GM03348 (cell line): ENCODE measurements around the gene CAMTA1.
"Not testable (repeated sequence)": the region's sequence is repeated elsewhere in the genome, so short reads cannot be mapped to it uniquely, and the experiment has no call there.

ENCODE experiments used
- DNase-seq: peaks from one replicate; pipeline ENCODE4 v3.0.0; 2012; ENCODE audit warnings: low spot score

Gene CAMTA1

DNA sequence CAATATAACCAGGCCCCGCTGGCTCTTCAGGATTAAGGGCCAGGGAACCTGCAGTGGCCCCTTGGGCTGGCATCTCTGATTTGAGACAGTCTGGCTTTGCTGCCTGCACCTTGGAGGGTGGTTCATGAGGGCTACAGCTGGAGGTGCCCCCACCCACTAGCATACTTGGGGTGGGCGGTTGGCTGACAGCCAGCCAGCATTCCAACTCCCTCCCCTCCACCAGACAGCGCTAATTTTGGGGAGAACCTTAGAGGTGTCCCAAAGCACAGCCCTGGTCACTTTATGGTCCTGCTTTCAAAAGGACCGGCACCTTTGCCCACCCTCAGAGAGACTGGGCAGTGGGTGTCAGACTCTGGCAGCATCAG lies 805.2 kb downstream of the CAMTA1 start:
- no peak for DNase-seq

DNA sequence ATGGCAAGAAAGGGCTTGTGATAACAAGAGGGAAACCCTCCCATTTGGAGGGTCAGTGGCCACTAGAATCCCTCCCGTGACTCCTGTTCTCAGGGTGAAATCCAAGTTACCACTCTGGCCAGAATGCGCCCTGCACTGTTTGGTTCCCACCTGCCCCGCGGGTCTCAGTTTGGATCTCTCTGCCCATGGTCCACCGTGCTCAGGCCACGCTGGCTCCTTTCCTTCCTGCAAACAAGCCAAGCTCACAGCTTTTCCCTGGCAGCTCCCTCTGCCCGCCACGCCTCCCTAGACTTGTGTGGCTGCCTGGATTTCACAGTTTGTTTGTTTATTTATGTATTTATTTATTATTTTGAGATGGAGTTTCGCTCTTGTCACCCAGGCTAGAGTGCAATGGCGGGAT lies 806.3 kb downstream of the CAMTA1 start:
- no peak for DNase-seq

DNA sequence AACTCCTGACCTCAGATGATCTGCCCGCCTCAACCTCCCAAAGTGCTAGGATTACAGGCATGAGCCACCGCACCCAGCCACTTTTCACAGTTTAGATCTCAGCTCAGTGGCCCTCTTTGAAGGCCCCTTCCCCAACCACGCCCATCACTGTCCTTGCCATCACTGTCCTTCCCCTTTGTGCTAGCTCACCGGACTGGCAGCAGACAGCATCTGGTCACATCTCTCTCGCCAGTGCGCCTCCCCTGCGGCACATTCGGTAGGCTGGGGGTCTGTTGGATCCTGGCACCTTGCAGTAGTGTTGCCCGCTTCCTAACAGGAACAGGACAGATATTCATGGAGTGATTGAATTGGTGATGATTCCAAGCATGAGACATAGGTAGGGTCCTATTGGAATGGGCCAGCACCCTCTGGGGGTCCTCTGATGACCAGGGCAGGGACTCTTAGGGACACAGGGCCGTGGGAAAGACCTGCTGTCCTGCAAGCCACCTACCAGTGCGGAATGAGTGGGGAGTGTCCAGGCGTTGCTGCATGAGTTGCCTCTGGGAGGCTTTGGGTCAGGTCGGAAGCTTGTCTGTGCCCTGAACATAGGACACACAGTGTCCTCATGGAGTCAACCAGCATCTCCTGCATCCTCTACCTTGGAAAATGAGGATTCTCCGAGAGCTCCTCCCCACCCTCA lies 807.0 kb downstream of the CAMTA1 start:
- DNase-seq: no peak

DNA sequence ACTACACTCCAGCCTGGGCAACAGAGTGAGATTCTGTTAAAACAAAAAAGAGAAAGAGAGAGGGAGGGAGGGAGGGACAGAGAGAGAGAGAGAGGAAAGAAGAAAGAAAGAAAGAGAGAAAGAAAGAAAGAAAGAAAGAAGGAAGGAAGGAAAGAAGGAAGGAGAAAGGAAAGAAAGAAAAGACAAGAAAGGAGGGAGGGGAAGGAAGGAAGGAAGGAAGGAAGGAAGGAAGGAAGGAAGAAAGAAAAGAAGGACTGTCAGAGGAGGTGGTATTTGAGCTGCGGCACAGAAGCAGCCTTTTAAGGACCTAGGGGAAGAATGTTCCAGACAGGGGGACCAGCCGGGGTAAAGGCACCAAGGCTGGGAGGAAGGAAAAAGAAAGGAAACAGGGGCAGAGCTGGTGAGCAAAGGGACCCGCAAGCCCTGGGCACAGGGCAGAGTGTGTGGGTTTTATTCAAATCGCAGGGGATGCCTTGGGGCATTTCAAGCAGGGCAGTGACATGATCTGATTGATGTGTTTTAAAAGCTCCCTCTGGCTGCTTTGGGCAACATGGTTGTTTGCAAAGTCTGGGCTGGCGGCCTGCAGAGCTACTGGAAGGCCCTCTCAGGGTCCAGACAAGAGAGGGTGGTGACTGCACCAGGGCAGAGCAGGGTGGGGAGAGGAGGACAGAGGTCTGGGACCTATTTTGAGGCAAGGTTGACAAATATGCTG lies 808.9 kb downstream of the CAMTA1 start:
- DNase-seq: no peak

DNA sequence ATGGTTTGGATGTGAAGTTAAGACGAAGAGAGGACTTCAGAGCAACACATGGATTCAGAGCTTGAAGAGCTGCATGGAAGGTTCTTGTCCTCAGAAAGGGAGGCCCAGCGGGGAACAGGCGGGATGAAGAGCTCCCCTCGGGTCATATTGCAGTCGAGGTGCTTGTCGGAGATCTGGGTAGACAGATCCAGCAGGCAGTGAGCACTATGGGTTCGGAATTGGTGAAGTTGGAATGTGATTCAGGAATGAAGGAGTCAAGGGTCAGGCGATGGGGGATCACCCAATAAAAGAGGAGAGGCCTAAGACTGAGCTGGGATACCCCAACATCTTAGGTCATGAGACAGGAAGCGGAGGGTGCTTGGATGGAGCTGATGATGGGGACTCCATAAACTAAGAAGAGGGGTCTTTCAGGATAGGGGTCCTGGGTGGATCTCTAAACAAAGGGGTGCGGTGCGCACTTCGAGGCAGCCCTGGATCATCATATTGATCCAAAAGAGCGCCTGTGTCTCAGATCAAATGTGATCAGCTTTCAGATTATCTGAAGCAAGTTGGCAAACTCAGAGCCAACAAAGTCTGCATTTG lies 809.6 kb downstream of the CAMTA1 start:
- no peak for DNase-seq

DNA sequence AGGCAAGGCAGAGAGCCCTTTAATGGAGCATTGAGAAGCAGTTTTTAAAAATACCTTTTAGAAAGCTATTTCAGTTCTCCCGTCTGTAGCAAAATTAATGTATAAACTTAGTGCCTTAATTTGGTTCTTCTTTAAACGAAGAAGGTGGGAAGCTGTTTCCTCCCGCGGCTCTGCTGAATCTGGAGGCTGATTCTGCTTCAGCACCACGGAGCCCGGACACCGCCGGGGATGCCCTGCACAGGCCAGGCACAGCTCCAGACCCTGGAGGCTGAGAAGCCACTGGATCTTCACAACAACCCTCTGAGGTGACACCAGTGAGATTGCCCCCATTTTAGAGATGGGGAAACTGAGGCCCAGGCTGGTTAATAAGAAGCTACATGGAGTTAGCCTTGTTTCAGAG lies 810.1 kb downstream of the CAMTA1 start:
- no peak for DNase-seq

DNA sequence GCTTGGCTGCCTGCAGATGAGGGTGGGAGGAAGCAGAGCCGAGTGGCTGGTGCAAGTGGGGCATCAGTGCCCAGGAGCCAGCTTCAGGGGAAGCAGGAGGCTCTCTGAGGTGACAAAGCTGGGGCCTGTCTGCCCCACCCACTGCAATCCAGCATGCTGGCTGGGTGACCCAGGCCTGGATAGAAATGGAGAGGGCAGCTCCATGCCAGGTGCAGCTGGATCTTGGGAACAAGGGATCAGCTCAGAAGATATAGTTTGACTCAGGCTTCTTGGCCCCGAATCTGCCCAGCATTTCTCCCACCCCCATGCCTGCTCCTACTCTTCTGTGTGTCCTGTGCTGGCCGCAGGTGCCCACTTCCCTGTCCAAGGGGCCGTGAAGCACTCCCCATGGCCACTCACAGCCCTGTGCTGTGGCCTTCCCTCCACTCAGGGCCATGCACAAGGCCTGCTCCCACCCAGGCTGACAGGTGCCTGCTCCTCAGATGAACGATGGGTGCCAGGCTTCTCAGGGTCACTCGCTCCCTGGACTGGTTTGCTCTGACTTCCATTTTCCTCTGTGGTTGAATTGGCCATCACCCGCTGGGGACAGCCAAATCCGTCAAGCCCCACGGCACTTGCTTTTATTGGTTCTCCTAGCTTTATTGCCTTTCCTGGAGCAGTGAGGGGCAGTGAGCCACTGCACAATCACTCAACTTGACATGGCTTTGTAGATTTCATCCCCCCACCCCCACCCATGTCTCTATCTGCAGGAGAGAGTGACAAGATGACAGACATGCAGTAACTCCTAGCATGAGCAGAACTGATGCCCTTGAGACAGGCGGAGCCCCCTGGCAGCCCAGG lies 811.1 kb downstream of the CAMTA1 start:
- DNase-seq: no peak

DNA sequence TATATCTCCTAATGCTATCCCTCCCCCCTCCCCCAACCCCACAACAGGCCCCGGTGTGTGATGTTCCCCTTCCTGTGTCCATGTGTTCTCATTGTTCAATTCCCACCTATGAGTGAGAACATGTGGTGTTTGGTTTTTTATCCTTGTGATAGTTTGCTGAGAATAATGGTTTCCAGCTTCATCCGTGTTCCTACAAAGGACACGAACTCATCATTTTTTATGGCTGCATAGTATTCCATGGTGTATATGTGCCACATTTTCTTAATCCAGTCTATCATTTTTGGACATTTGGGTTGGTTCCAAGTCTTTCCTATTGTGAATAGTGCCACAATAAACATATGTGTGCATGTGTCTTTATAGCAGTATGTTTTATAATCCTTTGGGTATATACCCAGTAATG lies 812.8 kb downstream of the CAMTA1 start:
- not testable (repeated sequence) for DNase-seq

DNA sequence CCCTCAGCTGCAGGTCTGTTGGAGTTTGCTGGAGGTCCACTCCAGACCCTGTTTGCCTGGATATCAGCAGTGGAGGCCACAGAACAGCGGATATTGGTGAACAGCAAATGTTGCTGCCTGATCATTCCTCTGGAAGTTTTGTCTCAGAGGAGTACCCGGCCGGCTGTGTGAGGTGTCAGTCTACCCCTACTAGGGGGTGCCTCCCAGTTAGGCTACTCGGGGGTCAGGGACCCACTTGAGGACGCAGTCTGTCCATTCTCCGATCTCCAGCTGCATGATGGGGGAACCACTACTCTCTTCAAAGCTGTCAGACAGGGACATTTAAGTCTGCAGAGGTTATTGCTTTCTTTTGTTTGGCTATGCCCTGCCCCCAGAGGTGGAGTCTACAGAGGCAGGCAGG lies 819.7 kb downstream of the CAMTA1 start:
- DNase-seq: not testable (repeated sequence)

DNA sequence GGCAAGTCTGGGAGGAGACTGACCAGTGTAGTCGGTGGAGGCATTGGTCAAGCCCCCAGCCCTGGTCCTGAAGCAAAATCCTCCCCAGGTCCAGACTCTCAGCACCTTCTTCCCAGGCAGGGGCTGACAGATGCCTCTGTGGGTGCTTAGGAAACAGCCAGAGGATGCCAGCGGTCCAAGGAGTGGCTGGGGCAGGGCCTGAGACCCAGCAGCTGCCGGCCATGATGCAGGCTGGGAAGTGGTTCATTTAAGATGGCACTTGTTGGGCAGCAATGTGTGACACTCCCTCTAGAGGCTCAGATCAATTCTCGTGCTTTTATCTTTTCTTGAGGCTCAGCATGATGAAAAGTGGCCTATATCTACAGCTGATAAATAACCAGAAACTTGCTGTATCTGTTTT lies 820.8 kb downstream of the CAMTA1 start:
- DNase-seq: no peak

DNA sequence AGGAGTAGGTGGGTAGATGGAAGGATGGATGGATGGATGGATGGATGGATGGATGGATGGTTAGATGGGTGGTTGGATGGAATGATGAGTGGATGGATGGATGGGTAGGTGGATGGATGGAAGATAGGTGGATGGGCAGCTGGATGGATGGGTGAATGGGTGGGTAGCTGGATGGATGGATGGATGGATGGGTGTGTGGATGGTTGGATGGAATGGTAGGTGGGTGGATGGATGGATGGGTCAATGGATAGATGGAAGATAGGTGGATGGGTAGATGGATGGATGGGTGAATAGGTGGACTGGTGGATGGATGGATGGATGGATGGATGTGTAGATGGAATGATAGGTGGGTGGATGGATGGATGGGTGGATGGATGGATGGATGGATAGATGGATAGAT lies 821.8 kb downstream of the CAMTA1 start:
- no peak for DNase-seq

DNA sequence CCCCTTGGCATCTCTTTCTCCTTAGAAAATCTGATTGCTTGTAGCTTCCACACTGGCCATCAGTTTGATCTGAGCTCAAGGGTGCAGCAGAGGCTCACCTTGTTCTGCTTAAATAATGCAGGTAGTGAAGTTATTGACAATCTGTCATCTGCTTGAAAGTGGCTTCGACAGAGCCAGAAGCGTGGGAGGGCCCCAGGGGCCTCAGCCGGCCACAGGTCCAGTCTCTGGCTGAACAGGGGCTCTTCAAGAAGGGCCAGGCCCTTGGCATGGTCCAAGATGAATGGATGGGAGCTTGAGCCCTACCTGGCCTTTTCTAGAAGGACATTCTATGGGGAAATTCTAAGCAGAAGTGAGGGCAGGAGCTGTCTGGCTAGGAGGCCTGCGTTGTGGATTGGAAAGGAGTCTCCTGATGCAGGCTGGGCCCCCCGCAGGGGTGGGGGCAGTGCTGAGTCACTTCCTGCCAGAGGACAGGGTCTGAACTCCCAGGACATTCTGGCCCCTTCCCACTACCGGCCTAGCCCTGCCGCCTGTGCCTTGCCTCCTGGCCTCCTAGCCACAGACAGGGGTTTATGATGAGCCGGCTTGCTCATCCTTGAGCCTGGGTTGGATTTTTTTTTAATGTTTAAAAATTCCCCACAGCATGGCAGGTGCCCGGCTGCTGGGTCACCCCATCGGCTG lies 823.5 kb downstream of the CAMTA1 start:
- no peak for DNase-seq

DNA sequence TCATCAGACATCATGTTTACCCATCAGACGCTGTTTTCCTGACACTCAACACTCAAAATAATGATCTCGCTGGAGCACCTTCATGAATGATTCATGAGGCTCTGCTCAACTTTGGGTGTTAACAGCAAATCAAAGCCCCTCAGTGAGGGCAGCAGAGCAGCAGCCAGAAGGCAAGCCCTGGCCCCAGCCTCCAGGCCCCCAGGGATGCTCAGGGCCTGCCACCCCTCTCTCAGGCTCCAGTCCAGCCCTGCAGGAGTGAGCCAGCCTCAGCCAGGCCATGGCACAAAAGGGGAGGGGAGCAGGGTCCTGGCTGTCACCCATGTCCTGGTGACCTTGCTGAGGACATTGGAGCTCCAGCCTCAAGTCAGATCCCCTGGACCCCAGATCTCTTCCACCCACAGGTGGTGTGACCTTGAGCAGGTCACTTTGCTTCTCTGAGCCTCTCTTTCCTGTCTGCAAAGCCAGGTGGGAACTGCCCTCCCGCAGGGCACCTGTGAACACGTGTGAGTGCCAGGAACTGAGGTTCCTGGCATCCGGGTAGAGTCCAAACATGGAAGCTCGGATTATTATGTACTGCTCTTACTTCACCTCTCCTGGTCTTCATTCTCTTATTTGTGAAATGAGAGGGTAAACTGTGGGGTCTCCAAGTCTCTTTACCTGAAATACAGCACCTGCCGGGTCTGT lies 824.2 kb downstream of the CAMTA1 start:
- DNase-seq: no peak

DNA sequence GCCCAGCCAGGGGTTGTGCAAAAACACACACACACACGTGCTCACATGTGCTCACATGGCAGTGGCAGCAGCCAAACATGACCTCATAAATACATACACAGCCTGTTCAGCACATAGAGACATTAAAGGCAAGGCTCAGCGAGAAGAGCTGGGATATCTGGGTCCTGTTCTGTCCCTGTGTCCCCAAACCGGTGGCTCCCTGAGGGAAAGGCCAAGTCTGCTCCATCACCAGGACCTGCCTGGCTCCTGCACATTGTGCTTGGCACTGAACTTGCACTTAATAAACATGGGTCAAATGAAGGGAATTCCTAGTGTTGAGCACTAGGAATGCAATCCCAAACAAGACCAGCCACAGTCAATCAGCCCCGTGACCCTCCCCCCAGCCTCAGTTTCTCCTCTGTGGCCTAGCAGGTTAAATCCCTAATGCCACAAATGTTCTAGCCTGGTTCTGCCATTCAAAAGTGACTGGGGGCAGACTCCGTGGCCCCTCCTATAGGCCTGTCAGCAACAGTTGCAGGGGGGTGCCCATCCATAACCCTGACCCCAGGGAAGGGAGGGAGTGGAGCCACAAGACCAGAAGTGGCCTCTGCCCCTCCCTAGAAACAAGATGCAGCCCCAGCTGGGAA lies 825.0 kb downstream of the CAMTA1 start:
- no peak for DNase-seq

DNA sequence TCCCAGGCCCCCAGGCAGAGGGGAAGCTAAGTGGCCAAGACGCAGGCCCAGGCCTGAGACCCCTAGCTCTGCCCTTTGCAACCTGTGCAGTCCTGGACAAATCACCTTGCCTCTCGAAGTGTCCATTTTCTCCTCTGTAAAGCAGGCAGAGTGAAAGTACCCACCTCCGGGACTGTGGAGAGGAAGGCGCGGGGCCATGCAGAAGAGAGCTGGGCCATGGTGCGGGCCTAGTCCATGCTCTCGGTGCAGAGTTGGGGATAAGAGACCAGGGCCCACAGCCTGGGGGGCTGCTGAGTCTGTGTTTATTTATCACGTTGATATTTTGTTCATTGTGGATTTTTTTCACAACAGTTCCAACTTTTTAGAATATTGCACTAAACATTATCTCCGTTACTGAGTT lies 825.7 kb downstream of the CAMTA1 start:
- DNase-seq: no peak

DNA sequence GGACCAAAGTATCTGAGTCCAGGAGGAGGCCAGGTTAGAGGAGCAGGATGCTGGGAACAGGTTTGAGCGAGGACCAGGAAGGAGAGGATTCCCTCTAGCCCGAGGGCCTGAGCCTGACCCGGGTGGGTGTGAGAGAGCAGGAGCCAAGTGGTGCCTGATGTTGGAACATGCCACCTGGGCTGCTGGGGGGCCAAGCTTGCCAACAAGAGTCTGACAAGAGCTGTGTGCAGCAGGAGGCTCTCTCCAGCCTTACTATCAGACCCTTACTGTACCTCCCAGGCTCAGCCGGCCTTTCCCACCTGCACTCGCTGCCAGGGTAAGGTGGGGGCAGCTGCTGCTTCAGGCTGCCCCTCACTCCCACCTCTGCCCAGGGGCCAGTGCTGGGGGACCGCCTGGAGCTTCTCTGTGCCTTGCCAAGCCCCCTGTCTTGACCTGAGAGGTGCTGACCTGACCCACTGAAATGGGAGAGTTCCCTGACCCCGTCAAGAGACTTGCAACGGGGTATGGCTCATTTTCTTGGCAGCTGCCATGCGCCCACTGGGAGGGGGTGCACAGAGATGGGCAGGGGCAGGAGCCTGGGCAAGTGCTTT lies 826.3 kb downstream of the CAMTA1 start:
- DNase-seq: no peak

DNA sequence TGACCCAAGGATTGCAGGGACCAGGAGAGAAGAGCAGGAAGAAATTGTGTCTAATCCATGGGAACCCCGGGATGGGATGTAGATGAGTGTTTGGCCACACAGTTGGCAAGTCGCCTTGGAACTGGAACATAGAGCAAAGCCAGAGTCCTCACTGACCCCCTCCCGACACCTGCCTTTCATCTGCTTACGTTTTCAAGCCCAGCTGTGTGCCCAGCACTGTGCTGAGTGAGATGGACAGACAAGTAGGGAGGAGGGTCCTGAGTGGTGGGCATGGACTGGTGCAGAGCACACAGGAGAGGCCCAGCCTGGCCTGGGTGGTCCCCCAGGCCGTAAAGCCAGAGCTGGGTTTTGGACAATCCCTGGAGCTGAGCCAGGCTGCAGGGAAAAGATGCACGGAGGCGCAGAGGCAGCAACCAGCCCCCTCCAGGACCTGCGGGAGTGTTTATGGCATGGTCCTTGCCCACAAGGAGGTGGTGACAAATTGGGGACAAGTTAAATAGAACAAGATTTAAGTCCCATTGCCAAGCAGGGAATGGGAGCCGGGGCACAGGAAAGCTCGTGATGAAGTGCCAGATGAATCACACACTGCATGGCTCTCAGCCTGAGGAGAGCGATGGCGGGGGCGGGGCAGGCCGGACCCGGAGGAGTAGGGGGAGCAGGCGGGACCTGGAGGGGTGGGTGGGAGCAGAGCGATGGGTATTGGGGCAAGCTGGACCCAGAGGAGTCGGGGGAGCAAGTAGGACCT lies 828.0 kb downstream of the CAMTA1 start:
- DNase-seq: no peak

DNA sequence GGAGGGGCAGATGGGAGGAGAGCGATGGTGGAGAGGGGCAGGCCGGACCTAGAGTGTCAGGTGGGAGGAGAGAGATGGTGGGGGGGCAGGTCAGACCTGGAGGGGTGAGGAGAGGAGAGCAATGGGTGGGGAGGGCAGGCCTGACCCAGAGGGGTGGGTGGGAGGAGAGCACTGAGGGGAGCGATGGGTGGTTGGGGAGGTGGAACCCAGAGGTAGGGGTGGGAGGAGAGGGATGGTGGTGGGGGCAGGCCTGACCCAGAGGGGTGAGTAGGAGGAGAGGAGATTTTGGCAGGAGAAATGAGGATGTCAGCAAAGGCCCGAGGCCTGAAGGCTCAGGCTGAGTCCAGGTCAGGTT lies 828.6 kb downstream of the CAMTA1 start:
- no peak for DNase-seq

DNA sequence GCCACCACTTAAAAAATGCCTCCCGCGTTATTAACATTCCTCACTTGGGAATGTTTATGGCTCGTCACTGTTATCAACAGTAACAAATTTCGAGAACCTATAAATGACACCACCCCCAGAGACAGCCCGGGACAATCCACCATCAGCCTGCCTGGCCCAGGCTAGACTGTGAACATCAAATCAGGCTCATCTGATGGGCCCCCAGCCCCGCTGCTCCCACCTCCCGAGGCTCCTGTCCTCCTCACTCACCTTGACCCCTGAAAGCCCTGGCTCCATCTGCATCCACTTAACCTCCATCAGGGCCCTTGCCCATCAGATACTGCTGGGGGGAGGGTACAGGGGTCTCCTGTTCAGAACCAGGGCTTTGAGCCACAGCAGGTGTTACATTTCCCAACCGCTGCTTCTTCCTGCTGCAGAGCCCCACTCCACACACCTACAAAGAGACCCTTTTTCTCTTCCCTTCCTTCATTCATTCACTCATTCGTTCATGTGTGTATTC lies 829.4 kb downstream of the CAMTA1 start:
- no peak for DNase-seq

DNA sequence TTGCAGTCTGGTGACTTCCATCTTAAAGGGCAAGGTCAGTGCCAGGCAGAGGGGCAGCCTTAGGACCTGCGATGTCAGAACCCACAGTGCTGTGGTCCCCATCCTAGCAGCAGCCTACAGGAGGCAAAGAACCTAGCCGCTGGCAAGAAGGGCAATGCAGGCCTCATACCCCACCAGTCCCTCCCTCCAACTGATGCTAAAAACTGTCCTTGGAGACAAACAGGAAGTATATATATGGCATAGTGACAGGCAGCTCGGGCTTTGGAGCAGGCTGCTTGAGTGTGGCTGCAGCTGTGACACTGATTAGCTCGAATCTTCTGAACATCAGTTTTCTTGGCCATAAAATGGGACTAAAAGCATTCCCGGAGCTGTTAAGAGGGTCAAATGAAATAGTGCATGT lies 829.9 kb downstream of the CAMTA1 start:
- no peak for DNase-seq
